Measurements from ENCODE around the gene IGDCC3. TPM values are rescaled to one million over a fixed set of nuclear protein-coding genes. Genes with fewer than 3 reads are reported as not detected.

The IGDCC3 gene
- total and polyA plus RNA-seq, 2 donors (not counting 3 experiments of a cell fraction or from before 2014, with no cell fraction given): 0.03 TPM; not detected in 1

DNA sequence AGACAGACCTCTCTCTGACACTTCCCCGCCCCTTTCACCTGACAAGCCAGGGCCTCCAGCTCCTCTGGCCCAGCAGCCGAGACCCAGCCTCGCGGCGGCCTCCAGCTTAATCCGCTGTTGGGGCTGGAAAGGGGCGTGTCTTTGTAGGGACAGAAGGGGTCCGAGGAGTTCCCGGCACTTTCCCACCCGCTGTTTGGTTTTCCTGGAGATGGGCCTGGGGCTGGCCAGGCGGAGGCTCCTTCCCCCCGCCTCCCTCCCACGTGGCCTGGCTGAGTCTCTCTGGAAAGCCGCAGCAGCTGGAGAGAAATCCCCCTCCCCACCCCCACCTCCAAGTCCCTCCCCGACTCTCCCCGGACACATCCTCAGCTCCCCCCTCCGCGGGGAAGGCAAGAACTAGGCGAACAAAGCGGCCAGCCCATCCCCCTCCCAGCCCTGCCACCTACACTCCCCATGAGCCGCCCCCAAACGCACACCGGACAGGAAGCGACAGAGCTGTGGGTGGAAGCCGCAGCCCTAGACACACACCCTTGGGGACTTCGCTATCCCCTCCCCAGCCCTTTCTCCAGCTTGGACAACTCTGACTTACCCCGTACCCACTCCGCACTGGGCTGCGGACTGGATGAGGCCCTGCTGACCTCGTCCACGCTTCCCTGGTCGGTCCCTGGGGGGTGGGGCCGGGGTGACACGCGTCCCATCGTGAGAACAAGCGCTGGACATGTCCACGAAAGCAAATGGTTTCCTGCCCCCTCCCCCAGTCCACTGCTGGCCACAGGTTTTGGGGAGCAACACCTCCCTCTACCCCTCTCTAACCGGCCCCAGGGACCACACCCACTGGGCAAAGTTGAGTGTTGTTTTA is 43.8 kb upstream of the IGDCC3 start:
- ChIA-PET POLR2A (interaction anchor here (0.6 kb wide), 1 partner anchor 49 kb away, joined by 4 read pairs; no protein-coding TSS in a partner anchor), CTCF (interaction anchor here (1.0 to 2.8 kb wide), 2 partner anchors 12 to 21 kb away, joined by 4 to 16 read pairs; no protein-coding TSS in a partner anchor)
- dilution Hi-C loops (cut with MboI; ENCODE audit: extremely low pct_ligation_motif_present, low sequenced_read_pairs): no loop called here
- peak overlapping the region; percentile 6 for H3K4me2 ChIP-seq (ENCODE audit: insufficient read depth, low read length)
- no peak for FAIRE-seq
- no peaks in the 10 kb centered on the region for H4K20me1 ChIP-seq (replicated peaks; ENCODE audit: control insufficient read depth, extremely low read depth, insufficient read depth, low read length)
- H2AFZ ChIP-seq (ENCODE audit: low read depth, low read length): no peak overlapping the region
- no peak for DNase-seq (ENCODE audit: low read depth, low spot score)
- H3K4me1 ChIP-seq (ENCODE audit: control insufficient read depth, extremely low read depth, insufficient read depth, low read length): peaks cover 9% of the 10 kb centered on the region
- H3K9me1 ChIP-seq (replicated peaks; ENCODE audit: control insufficient read depth, extremely low read depth, insufficient read depth, low read length): no peaks in the 10 kb centered on the region
- no peaks in the 10 kb centered on the region for H3K9me3 ChIP-seq (replicated peaks; ENCODE audit: control insufficient read depth, insufficient read depth, low read length)
- H3K36me3 ChIP-seq (ENCODE audit: control insufficient read depth in 2 of 2, extremely low read depth in 1 of 2, insufficient read depth in 2 of 2, low read length in 2 of 2): no peaks in the 10 kb centered on the region
- H3K9ac ChIP-seq (replicated peaks; ENCODE audit: extremely low read depth, insufficient read depth, low read length): no peak overlapping the region
- H3K27ac ChIP-seq (ENCODE audit: insufficient read depth, low read depth, low read length): no peak overlapping the region
- TF ChIP-seq EZH2 (IDR thresholded peaks at IDR 0.05; ENCODE audit: borderline replicate concordance, low read depth, low read length, severe bottlenecking): peak; percentile 85
- no peak for TF ChIP-seq GATA2 (IDR thresholded peaks at IDR 0.05; ENCODE audit: insufficient read depth, insufficient read length, low read depth, low read length)
- intact Hi-C loops (cut with micrococcal nuclease): no loop called here
- no TSS peak for BruUV-seq (replicated peaks)
- peak overlapping the region in 1 of 3 experiments; percentile 14 for H3K4me3 ChIP-seq (replicated peaks in 1 of 3; ENCODE audit: insufficient read depth in 1 of 3, low read depth in 1 of 3, low read length in 3 of 3)
- H3K79me2 ChIP-seq (ENCODE audit: control insufficient read depth, insufficient read depth, low read length): no peaks in the 10 kb centered on the region
- peaks cover 37 to 43% of the 10 kb centered on the region in 2 experiments for H3K27me3 ChIP-seq (ENCODE audit: control insufficient read depth in 2 of 2, insufficient read depth in 2 of 2, low read length in 2 of 2)

DNA sequence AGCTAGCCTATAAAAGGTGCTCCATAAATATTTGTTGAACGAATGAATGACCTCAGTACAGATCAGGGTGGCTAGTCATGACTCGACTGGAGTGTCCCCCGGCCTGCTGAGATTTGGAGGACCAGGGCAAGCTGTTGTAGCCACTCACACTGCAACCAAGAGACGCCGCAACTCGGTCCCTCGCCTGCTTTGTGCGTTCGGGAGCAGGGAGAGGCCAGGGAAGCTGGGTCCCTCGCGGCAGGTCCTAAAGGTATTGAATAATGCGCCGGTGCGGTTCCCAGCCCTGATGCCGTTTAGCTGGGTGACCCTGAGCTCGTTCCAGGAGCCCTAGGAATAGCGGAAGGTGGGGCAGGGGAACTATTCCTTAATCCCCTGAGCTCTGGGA is 43.2 kb upstream of the IGDCC3 start:
- TF ChIP-seq POLR2AphosphoS5 (IDR thresholded peaks at IDR 0.05; ENCODE audit: insufficient read depth, low read depth, low read length) (no peak), MYC (IDR thresholded peaks at IDR 0.05; ENCODE audit: low read depth, low read length) (no peak), JUN (IDR thresholded peaks at IDR 0.05; ENCODE audit: borderline replicate concordance, insufficient read depth, insufficient read length, low read depth) (no peak), FOS (IDR thresholded peaks at IDR 0.05; ENCODE audit: borderline replicate concordance, insufficient read depth, low read length) (no peak), POLR2A (IDR thresholded peaks at IDR 0.05; ENCODE audit: low read depth, low read length) (no peak), EZH2 (IDR thresholded peaks at IDR 0.05; ENCODE audit: borderline replicate concordance, low read depth, low read length, severe bottlenecking) (no peak), GATA2 (IDR thresholded peaks at IDR 0.05; ENCODE audit: insufficient read depth, insufficient read length, low read depth, low read length) (no peak)
- TF ChIP-seq, protein P1, sequence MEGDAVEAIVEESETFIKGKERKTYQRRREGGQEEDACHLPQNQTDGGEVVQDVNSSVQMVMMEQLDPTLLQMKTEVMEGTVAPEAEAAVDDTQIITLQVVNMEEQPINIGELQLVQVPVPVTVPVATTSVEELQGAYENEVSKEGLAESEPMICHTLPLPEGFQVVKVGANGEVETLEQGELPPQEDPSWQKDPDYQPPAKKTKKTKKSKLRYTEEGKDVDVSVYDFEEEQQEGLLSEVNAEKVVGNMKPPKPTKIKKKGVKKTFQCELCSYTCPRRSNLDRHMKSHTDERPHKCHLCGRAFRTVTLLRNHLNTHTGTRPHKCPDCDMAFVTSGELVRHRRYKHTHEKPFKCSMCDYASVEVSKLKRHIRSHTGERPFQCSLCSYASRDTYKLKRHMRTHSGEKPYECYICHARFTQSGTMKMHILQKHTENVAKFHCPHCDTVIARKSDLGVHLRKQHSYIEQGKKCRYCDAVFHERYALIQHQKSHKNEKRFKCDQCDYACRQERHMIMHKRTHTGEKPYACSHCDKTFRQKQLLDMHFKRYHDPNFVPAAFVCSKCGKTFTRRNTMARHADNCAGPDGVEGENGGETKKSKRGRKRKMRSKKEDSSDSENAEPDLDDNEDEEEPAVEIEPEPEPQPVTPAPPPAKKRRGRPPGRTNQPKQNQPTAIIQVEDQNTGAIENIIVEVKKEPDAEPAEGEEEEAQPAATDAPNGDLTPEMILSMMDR (IDR thresholded peaks at IDR 0.05; ENCODE audit: extremely low read depth in 1 of 2, insufficient read depth in 1 of 2, low read depth in 1 of 2, low read length in 2 of 2): no peak
- TF ChIP-seq, protein P2, sequence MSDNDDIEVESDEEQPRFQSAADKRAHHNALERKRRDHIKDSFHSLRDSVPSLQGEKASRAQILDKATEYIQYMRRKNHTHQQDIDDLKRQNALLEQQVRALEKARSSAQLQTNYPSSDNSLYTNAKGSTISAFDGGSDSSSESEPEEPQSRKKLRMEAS (IDR thresholded peaks at IDR 0.05; ENCODE audit: insufficient read depth, insufficient read length): no peak
- DNase-seq (ENCODE audit: low read depth, low spot score) (no peak), FAIRE-seq (no peak)
- no peaks in the 10 kb centered on the region for H4K20me1 ChIP-seq (replicated peaks; ENCODE audit: control insufficient read depth, extremely low read depth, insufficient read depth, low read length)
- H3K9me1 ChIP-seq (replicated peaks; ENCODE audit: control insufficient read depth, extremely low read depth, insufficient read depth, low read length): no peaks in the 10 kb centered on the region
- intact Hi-C loops (cut with micrococcal nuclease) (no loop called here), dilution Hi-C loops (cut with MboI; ENCODE audit: extremely low pct_ligation_motif_present, low sequenced_read_pairs) (no loop called here)
- ChIA-PET CTCF (interaction anchor here (1.0 to 2.8 kb wide), 2 partner anchors 13 to 20 kb away, joined by 4 to 16 read pairs; no protein-coding TSS in a partner anchor), POLR2A (interaction anchor here (0.6 to 1.1 kb wide), 2 partner anchors 50 to 116 kb away, joined by 4 read pairs; partner anchors contain the start of gene RNU5B-1)
- no peak overlapping the region for H3K27ac ChIP-seq (ENCODE audit: insufficient read depth, low read depth, low read length)
- BruUV-seq (replicated peaks): no TSS peak
- no peak overlapping the region for H2AFZ ChIP-seq (ENCODE audit: low read depth, low read length)
- no peaks in the 10 kb centered on the region for H3K79me2 ChIP-seq (ENCODE audit: control insufficient read depth, insufficient read depth, low read length)
- H3K9me3 ChIP-seq (replicated peaks; ENCODE audit: control insufficient read depth, insufficient read depth, low read length): no peaks in the 10 kb centered on the region
- no peak overlapping the region for H3K4me3 ChIP-seq (replicated peaks in 1 of 3; ENCODE audit: insufficient read depth in 1 of 3, low read depth in 1 of 3, low read length in 3 of 3)
- H3K9ac ChIP-seq (replicated peaks; ENCODE audit: extremely low read depth, insufficient read depth, low read length): no peak overlapping the region
- peaks cover 9% of the 10 kb centered on the region for H3K4me1 ChIP-seq (ENCODE audit: control insufficient read depth, extremely low read depth, insufficient read depth, low read length)
- no peak overlapping the region for H3K4me2 ChIP-seq (ENCODE audit: insufficient read depth, low read length)
- H3K27me3 ChIP-seq (ENCODE audit: control insufficient read depth in 2 of 2, insufficient read depth in 2 of 2, low read length in 2 of 2): peaks cover 37 to 43% of the 10 kb centered on the region in 2 experiments
- no peaks in the 10 kb centered on the region for H3K36me3 ChIP-seq (ENCODE audit: control insufficient read depth in 2 of 2, extremely low read depth in 1 of 2, insufficient read depth in 2 of 2, low read length in 2 of 2)
